SU-DHL-6 (cell line): ENCODE data around the gene IPO9.

Source experiments
- H2AFZ ChIP-seq: fragments of 200-600 bp; sonication (generic); 2 replicates; pipeline ENCODE4 v1.6.1; 2014; ENCODE audit warnings: low read depth, mild to moderate bottlenecking, moderate library complexity, mixed read lengths, antibody characterized with exemption, low read length; ENCODE audit not compliant: severe bottlenecking
- H3F3A ChIP-seq: fragments of 200-600 bp; shearing (Covaris generic); 2 replicates; pipeline ENCODE4 v1.6.0; 2016; ENCODE audit warnings: antibody characterized with exemption, mild to moderate bottlenecking; ENCODE audit not compliant: insufficient read depth
- H3K27ac ChIP-seq: fragments of 200-600 bp; sonication (generic); 2 replicates; pipeline ENCODE4 v1.5.1; 2016; ENCODE audit warnings: low read depth, mild to moderate bottlenecking, low read length, moderate library complexity, mixed read lengths
- H3K27me3 ChIP-seq: fragments of 200-600 bp; sonication (generic), shearing (Covaris generic); 2 replicates; pipeline ENCODE4 v1.6.0; 2014; ENCODE audit warnings: mild to moderate bottlenecking, low read length
- H3K36me3 ChIP-seq: fragments of 200-600 bp; sonication (generic); 2 replicates; pipeline ENCODE4 v1.6.1; 2014; ENCODE audit warnings: mild to moderate bottlenecking, low read length, mixed read lengths
- H3K4me2 ChIP-seq: fragments of 300-600, 200-600 bp; shearing (Covaris generic), sonication (generic); 2 replicates; pipeline ENCODE4 v1.6.0; 2014; ENCODE audit warnings: low read length, low read depth, mild to moderate bottlenecking; ENCODE audit not compliant: poor library complexity, severe bottlenecking
- H3K4me3 ChIP-seq: fragments of 200-600 bp; sonication (generic); 2 replicates; pipeline ENCODE4 v1.5.1; 2014; ENCODE audit warnings: antibody characterized with exemption, low read length, mild to moderate bottlenecking, mixed read lengths; ENCODE audit not compliant: insufficient read depth, poor library complexity, severe bottlenecking
- H3K79me2 ChIP-seq: fragments of 200-600 bp; sonication (generic); 2 replicates; pipeline ENCODE4 v1.6.1; 2014; ENCODE audit warnings: mild to moderate bottlenecking, low read length, moderate library complexity; ENCODE audit not compliant: insufficient read depth
- H3K9ac ChIP-seq: fragments of 200-600 bp; sonication (generic); 2 replicates; pipeline ENCODE4 v1.7.0; 2014; ENCODE audit warnings: mild to moderate bottlenecking, low read length
- H3K9me2 ChIP-seq: fragments of 200-600 bp; sonication (generic); replicated peaks from 2 replicates; pipeline ENCODE4 v1.6.1; 2014; ENCODE audit warnings: low read length; ENCODE audit not compliant: insufficient read depth
- H3K9me3 ChIP-seq: fragments of 200-600 bp; sonication (generic); 2 replicates; pipeline ENCODE4 v1.6.1; 2014; ENCODE audit warnings: low read length, mixed read lengths; ENCODE audit not compliant: insufficient read depth
- H4K20me1 ChIP-seq: fragments of 200-600 bp; sonication (generic); 2 replicates; pipeline ENCODE4 v1.6.1; 2014; ENCODE audit warnings: low read depth, mild to moderate bottlenecking, antibody characterized with exemption, low read length, moderate library complexity, mixed read lengths
- EZH2phosphoT487 ChIP-seq: fragments of 200-600 bp; sonication (generic), shearing (Covaris generic); conservative IDR thresholded peaks from 2 replicates; pipeline ENCODE4 v1.6.1; 2018; ENCODE audit warnings: mild to moderate bottlenecking, antibody characterized with exemption, low read length, moderate library complexity, mixed read lengths
- TF ChIP-seq, protein P1 (sequence below): fragments of 200-600 bp; sonication (generic); IDR thresholded peaks from one replicate; pipeline ENCODE4 v1.5.1; 2017; ENCODE audit warnings: antibody characterized with exemption, mild to moderate bottlenecking, low read length, moderate library complexity; ENCODE audit not compliant: insufficient read depth, poor library complexity, severe bottlenecking

IPO9 gene

GRCh38 chr1:201904579-201904978 lies 75.6 kb downstream of the IPO9 start:
- Histone ChIP-seq H3K27ac (no peak overlapping the region), H3F3A (no peaks in the 10 kb centered on the region), H3K4me2 (no peak overlapping the region), H3K9me3 (no peaks in the 10 kb centered on the region), H3K9ac (no peak overlapping the region), H2AFZ (no peak overlapping the region), H3K36me3 (no peaks in the 10 kb centered on the region), H3K79me2 (no peaks in the 10 kb centered on the region), H4K20me1 (no peaks in the 10 kb centered on the region), H3K27me3 (no peaks in the 10 kb centered on the region), H3K9me2 (no peaks in the 10 kb centered on the region), H3K4me3 (no peak overlapping the region)
- TF ChIP-seq, protein P1, sequence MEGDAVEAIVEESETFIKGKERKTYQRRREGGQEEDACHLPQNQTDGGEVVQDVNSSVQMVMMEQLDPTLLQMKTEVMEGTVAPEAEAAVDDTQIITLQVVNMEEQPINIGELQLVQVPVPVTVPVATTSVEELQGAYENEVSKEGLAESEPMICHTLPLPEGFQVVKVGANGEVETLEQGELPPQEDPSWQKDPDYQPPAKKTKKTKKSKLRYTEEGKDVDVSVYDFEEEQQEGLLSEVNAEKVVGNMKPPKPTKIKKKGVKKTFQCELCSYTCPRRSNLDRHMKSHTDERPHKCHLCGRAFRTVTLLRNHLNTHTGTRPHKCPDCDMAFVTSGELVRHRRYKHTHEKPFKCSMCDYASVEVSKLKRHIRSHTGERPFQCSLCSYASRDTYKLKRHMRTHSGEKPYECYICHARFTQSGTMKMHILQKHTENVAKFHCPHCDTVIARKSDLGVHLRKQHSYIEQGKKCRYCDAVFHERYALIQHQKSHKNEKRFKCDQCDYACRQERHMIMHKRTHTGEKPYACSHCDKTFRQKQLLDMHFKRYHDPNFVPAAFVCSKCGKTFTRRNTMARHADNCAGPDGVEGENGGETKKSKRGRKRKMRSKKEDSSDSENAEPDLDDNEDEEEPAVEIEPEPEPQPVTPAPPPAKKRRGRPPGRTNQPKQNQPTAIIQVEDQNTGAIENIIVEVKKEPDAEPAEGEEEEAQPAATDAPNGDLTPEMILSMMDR: no peak
- TF ChIP-seq EZH2phosphoT487: no peak

DNA sequence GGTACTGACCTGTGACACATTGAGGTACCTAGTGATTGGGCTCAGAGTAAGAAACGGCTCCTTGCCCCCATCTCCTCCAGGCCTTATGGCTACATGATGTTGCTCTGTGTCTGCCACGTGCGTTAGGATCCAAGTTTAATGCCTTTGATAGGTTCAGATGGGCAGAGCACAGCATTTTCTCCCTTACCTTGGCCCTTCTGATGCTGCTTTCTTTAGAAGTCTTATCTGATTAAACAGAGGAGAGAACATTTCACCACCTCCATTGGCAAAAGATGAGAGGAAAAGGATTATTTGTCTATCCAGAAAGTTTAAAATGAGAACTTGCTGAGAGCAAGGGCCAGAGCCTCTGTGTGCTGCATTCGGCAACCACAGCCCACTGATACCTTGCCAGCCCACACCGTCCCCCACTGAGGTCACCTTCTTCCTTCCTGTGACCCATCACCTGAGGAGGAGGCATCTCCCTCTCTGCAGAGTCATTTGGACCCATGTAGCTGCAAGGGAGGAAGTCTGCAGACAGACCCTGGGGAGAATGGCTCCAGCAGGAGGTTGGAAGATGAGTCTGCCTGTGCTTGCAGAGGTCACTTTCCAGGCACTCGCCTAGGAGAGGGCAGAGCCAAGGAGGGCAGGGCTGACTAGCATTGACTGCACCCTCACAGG lies 76.4 kb downstream of the IPO9 start:
- Histone ChIP-seq H3K4me3 (no peak overlapping the region), H3K79me2 (no peaks in the 10 kb centered on the region), H3K27me3 (no peaks in the 10 kb centered on the region), H3K4me2 (no peak overlapping the region), H3K9me2 (no peaks in the 10 kb centered on the region), H3F3A (no peaks in the 10 kb centered on the region), H3K36me3 (no peaks in the 10 kb centered on the region), H3K9ac (no peak overlapping the region), H3K9me3 (no peaks in the 10 kb centered on the region), H2AFZ (no peak overlapping the region), H3K27ac (no peak overlapping the region), H4K20me1 (no peaks in the 10 kb centered on the region)
- no peak for TF ChIP-seq EZH2phosphoT487
- TF ChIP-seq, protein P1: no peak

GRCh38 chr1:201906336-201906735 lies 77.4 kb downstream of the IPO9 start:
- Histone ChIP-seq H3K27ac (no peak overlapping the region), H3K27me3 (no peaks in the 10 kb centered on the region), H2AFZ (no peak overlapping the region), H3K4me3 (no peak overlapping the region), H3K9me2 (no peaks in the 10 kb centered on the region), H3K4me2 (no peak overlapping the region), H3K79me2 (no peaks in the 10 kb centered on the region), H3K9ac (no peak overlapping the region), H3K36me3 (no peaks in the 10 kb centered on the region), H3F3A (no peaks in the 10 kb centered on the region), H3K9me3 (no peaks in the 10 kb centered on the region), H4K20me1 (no peaks in the 10 kb centered on the region)
- TF ChIP-seq EZH2phosphoT487: no peak
- TF ChIP-seq, protein P1: no peak
